CD4-positive, alpha-beta T cell treated with Interleukin-21 for 1 hour (primary cell): ENCODE data around the gene KLRC4.
A peak's percentile ranks its signal among the peaks of the same experiment; 100 is the strongest.

Source experiments
- DNase-seq: peaks from one replicate; pipeline ENCODE4 v3.0.0-alpha.2; 2020

KLRC4 gene

GRCh38 chr12:10366875-10367274, 42.7 kb downstream of the KLRC4 start:
- no peak for DNase-seq

GRCh38 chr12:10365696-10366405, 43.7 kb downstream of the KLRC4 start:
- DNase-seq: no peak

- DNase-seq: peak; percentile 80
Measured at GRCh38 chr12:10364815-10365622, 44.5 kb downstream of the KLRC4 start.

- DNase-seq: peak; percentile 52
Measured at GRCh38 chr12:10363914-10364814, 45.4 kb downstream of the KLRC4 start.

GRCh38 chr12:10363658-10363913, 46.0 kb downstream of the KLRC4 start:
- no peak for DNase-seq

- DNase-seq: no peak
Measured at GRCh38 chr12:10362828-10363657, 46.5 kb downstream of the KLRC4 start.

GRCh38 chr12:10362325-10362724, 47.2 kb downstream of the KLRC4 start:
- no peak for DNase-seq

- DNase-seq: no peak
Measured at GRCh38 chr12:10361622-10362021, 47.9 kb downstream of the KLRC4 start.

- no peak for DNase-seq
Measured at GRCh38 chr12:10361084-10361483, 48.5 kb downstream of the KLRC4 start.

GRCh38 chr12:10358969-10359368, 50.6 kb downstream of the KLRC4 start:
- no peak for DNase-seq

- DNase-seq: no peak
Measured at GRCh38 chr12:10358131-10358530, 51.4 kb downstream of the KLRC4 start.
